ENCODE measurements around the gene EML4. TPM values are rescaled to one million over a fixed set of nuclear protein-coding genes. Genes with fewer than 3 reads are reported as not detected.

EML4 gene
- total RNA-seq, 1 experiment from 2014 or later = 107 TPM

DNA sequence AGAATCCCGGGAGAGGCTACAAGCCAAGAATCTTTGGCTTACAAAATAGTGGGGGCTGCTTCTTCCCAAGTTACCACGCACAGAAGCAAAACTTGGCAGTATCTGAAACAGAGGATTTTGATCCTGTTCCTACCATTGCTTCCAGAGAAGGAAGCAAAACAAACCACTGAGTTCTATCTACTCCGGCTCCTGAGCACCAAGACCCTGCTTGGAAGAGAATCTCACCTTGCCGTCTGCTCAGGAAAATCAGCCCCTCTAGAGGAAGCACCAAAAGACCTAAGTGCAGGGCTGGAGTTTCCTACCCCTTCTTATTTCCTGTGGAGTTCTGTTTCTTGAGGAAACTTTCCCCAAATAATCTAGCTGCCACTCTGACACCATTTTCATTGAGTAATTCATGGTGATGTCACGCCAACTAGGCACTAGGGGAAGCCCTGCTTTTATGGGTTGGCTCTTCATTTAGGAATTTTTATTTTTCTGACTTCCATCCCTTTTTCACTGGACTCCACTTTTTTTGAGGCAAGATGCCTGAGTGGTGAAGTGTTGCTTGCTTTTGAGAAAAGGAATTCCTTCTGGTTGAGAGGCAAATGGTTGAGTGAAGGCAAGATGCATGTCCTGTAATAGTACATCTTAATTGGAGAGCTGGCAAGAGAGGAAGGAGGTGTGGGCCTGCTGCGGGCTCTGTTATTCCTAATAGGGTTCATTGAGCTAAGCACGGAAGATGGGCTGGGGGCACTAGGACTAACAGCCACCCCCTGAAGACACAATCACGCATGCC, 36.8 kb upstream of the EML4 start:
- DNase-seq (ENCODE audit: low read depth, low spot score) = peak; percentile 72
- in situ Hi-C loops (cut with HindIII; ENCODE audit: low pct_unique_long_range_greater_than_20kb, low sequenced_read_pairs) = no loop called here
- ChIA-PET POLR2A (interaction anchor here (0.7 to 2.1 kb wide), 2 partner anchors 10 to 39 kb away, joined by 3 to 12 read pairs; no protein-coding TSS in a partner anchor), CTCF (interaction anchor here (0.6 kb wide), 1 partner anchor 1409 kb away, joined by 3 read pairs; no protein-coding TSS in a partner anchor)
- Histone ChIP-seq H3K4me3 (ENCODE audit: low read depth in 2 of 2, low read length in 2 of 2) (peak overlapping the region in 1 of 2 experiments; percentile 41; a peak in 3 of 4 replicates), H3K27ac (ENCODE audit: low read length) (peak overlapping the region; percentile 99), H3K27me3 (ENCODE audit: control insufficient read depth, insufficient read depth, low read length) (no peaks in the 10 kb centered on the region), H3K4me1 (ENCODE audit: control insufficient read depth, insufficient read depth, low read length) (peaks cover 86% of the 10 kb centered on the region), H3K9me3 (ENCODE audit: control insufficient read depth, insufficient read depth, low read depth, low read length) (no peaks in the 10 kb centered on the region), H3K36me3 (ENCODE audit: control insufficient read depth, insufficient read depth, low read length) (no peaks in the 10 kb centered on the region)
- ATAC-seq = peak; percentile 62
- intact Hi-C loops (cut with micrococcal nuclease; ENCODE audit: unreplicated experiment) = no loop called here
- TF ChIP-seq TCF7L2 (IDR thresholded peaks at IDR 0.05; ENCODE audit: low read depth, low read length) (no peak), POLR2AphosphoS5 (IDR thresholded peaks at IDR 0.05; ENCODE audit: low read depth, low read length) (no peak), SIN3A (IDR thresholded peaks at IDR 0.05; ENCODE audit: borderline replicate concordance, insufficient read depth, low read depth, low read length) (no peak)
- TF ChIP-seq, protein P1, sequence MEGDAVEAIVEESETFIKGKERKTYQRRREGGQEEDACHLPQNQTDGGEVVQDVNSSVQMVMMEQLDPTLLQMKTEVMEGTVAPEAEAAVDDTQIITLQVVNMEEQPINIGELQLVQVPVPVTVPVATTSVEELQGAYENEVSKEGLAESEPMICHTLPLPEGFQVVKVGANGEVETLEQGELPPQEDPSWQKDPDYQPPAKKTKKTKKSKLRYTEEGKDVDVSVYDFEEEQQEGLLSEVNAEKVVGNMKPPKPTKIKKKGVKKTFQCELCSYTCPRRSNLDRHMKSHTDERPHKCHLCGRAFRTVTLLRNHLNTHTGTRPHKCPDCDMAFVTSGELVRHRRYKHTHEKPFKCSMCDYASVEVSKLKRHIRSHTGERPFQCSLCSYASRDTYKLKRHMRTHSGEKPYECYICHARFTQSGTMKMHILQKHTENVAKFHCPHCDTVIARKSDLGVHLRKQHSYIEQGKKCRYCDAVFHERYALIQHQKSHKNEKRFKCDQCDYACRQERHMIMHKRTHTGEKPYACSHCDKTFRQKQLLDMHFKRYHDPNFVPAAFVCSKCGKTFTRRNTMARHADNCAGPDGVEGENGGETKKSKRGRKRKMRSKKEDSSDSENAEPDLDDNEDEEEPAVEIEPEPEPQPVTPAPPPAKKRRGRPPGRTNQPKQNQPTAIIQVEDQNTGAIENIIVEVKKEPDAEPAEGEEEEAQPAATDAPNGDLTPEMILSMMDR (IDR thresholded peaks at IDR 0.05) = no peak
- TF ChIP-seq, protein P2, sequence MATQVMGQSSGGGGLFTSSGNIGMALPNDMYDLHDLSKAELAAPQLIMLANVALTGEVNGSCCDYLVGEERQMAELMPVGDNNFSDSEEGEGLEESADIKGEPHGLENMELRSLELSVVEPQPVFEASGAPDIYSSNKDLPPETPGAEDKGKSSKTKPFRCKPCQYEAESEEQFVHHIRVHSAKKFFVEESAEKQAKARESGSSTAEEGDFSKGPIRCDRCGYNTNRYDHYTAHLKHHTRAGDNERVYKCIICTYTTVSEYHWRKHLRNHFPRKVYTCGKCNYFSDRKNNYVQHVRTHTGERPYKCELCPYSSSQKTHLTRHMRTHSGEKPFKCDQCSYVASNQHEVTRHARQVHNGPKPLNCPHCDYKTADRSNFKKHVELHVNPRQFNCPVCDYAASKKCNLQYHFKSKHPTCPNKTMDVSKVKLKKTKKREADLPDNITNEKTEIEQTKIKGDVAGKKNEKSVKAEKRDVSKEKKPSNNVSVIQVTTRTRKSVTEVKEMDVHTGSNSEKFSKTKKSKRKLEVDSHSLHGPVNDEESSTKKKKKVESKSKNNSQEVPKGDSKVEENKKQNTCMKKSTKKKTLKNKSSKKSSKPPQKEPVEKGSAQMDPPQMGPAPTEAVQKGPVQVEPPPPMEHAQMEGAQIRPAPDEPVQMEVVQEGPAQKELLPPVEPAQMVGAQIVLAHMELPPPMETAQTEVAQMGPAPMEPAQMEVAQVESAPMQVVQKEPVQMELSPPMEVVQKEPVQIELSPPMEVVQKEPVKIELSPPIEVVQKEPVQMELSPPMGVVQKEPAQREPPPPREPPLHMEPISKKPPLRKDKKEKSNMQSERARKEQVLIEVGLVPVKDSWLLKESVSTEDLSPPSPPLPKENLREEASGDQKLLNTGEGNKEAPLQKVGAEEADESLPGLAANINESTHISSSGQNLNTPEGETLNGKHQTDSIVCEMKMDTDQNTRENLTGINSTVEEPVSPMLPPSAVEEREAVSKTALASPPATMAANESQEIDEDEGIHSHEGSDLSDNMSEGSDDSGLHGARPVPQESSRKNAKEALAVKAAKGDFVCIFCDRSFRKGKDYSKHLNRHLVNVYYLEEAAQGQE (IDR thresholded peaks at IDR 0.05; ENCODE audit: insufficient read depth in 1 of 2, low read depth in 2 of 2, low read length in 1 of 2) = no peak
- no TSS peak for BruUV-seq (replicated peaks)

DNA sequence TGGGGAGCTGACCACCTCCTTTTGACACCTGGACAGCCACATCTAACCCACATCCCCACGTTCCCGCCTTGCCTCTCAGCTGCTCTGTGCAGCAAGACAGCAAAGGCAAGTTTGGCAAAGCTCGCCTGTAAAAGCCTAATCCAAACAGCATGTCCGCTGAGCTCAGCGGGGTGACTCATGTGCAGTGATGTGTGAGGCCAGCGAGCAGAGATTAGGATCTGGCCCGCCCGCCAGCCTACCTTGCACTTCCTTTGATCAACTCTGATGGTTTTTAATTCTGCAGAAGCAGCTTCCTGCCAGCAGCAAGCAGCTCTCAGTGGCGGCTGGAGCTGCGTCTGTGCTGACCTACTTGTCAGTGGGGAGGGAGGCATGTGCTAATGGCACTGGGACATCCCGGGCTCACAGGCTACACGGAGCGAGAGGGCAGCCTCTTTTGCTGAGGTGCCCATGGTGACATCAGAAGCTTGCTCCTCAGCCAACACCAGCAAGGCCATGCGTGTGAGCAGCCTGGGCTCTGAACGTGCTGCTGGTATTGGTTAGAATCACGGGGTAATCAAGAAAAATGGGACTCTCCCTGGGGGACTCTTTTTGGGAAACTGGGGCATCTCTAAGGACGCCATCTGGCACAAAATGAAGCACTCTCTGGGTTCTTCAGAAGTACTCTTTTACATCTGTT, 36.0 kb upstream of the EML4 start:
- Histone ChIP-seq H3K27ac (ENCODE audit: low read length) (peak overlapping the region; percentile 99), H3K4me1 (ENCODE audit: control insufficient read depth, insufficient read depth, low read length) (peaks cover 86% of the 10 kb centered on the region), H3K36me3 (ENCODE audit: control insufficient read depth, insufficient read depth, low read length) (no peaks in the 10 kb centered on the region), H3K9me3 (ENCODE audit: control insufficient read depth, insufficient read depth, low read depth, low read length) (no peaks in the 10 kb centered on the region), H3K27me3 (ENCODE audit: control insufficient read depth, insufficient read depth, low read length) (no peaks in the 10 kb centered on the region), H3K4me3 (ENCODE audit: low read depth in 2 of 2, low read length in 2 of 2) (peak overlapping the region; percentile 27 to 41)
- in situ Hi-C loops (cut with HindIII; ENCODE audit: low pct_unique_long_range_greater_than_20kb, low sequenced_read_pairs) (no loop called here), intact Hi-C loops (cut with micrococcal nuclease; ENCODE audit: unreplicated experiment) (no loop called here)
- BruUV-seq (replicated peaks) = no TSS peak
- CTCF ChIA-PET = interaction anchor here (0.6 kb wide), 1 partner anchor 1408 kb away, joined by 3 read pairs; no protein-coding TSS in a partner anchor
- POLR2A ChIA-PET = interaction anchor here (0.5 to 2.1 kb wide), 3 partner anchors 10 to 469 kb away, joined by 3 to 12 read pairs (median 3); no protein-coding TSS in a partner anchor
- peak; percentile 93 for TF ChIP-seq SIN3A (IDR thresholded peaks at IDR 0.05; ENCODE audit: borderline replicate concordance, insufficient read depth, low read depth, low read length)
- TF ChIP-seq, protein P2 (IDR thresholded peaks at IDR 0.05; ENCODE audit: insufficient read depth in 1 of 2, low read depth in 2 of 2, low read length in 1 of 2) = no peak
- TF ChIP-seq TCF7L2 (IDR thresholded peaks at IDR 0.05; ENCODE audit: low read depth, low read length) = peak; percentile 100
- peak; percentile 90 for TF ChIP-seq POLR2AphosphoS5 (IDR thresholded peaks at IDR 0.05; ENCODE audit: low read depth, low read length)
- ATAC-seq (peak; percentile 92), DNase-seq (ENCODE audit: low read depth, low spot score) (peak; percentile 90)

Measured in Panc1 (cell line).